ENCODE measurements around the gene ANTXR1. TPM values are rescaled to one million over a fixed set of nuclear protein-coding genes. Genes with fewer than 3 reads are reported as not detected.

Gene ANTXR1
- total RNA-seq, 1 donor from 2014 or later: not detected

DNA sequence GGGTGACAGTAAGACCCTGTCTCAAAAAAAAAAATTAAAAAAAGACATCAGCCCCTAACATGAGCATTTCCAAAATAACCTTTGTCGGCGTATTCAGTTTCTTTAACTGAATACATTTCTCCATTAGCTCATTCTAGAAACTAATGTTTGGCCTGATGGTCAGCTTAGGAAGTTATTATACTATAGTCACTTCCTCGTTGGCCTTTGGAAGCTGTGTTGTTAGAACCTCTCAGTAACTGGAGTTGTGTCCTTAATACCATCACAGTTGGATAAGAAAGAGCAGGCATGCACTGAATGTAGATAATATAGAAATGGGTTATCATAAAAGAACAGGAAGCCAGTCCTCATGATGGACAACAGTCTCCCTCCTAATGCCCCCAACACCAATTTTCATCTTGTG lies 112.8 kb downstream of the ANTXR1 start:
- Mint-ChIP-seq H3K36me3 (ENCODE audit: low read depth) (no peaks in the 10 kb centered on the region), H3K4me3 (ENCODE audit: low read depth) (no peak overlapping the region), H3K27ac (no peak overlapping the region), H3K9me3 (no peaks in the 10 kb centered on the region), H3K27me3 (ENCODE audit: low read depth) (peaks cover 19% of the 10 kb centered on the region), H3K4me1 (ENCODE audit: low read depth) (peaks cover 1% of the 10 kb centered on the region)
- no peak for DNase-seq (ENCODE audit: low spot score)
- intact Hi-C loops (cut with micrococcal nuclease): no loop called here

- no peaks in the 10 kb centered on the region for H3K36me3 Mint-ChIP-seq (ENCODE audit: low read depth)
- intact Hi-C loops (cut with micrococcal nuclease): no loop called here
- H3K27ac Mint-ChIP-seq: no peak overlapping the region
- peaks cover 1% of the 10 kb centered on the region for H3K4me1 Mint-ChIP-seq (ENCODE audit: low read depth)
- no peaks in the 10 kb centered on the region for H3K9me3 Mint-ChIP-seq
- H3K4me3 Mint-ChIP-seq (ENCODE audit: low read depth): no peak overlapping the region
- no peak for DNase-seq (ENCODE audit: low spot score)
- peaks cover 19% of the 10 kb centered on the region for H3K27me3 Mint-ChIP-seq (ENCODE audit: low read depth)
Measured at GRCh38 chr2:69126341-69126740, 113.4 kb downstream of the ANTXR1 start.

DNA sequence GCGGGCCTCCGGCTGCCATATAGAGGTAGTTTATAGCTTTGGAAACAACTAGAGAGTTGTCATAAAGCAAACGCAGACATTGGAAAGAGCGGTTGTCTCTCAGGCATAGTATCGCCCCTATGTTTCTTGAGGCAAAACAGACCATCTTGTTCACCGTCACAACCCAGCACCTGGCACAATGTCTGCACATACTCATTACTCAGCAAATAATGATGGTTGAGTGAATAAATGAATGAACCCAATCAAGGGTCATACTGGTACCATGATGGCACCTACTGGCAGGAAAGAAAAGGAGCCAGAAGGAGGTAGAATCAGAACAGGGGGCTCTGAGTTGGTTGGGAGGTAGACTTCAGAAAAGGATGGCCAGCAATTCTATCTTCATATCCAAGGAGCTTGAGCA lies 118.5 kb downstream of the ANTXR1 start:
- Mint-ChIP-seq H3K9me3 (no peaks in the 10 kb centered on the region), H3K27me3 (ENCODE audit: low read depth) (peaks cover 22% of the 10 kb centered on the region), H3K4me1 (ENCODE audit: low read depth) (no peaks in the 10 kb centered on the region), H3K4me3 (ENCODE audit: low read depth) (no peak overlapping the region), H3K27ac (no peak overlapping the region), H3K36me3 (ENCODE audit: low read depth) (no peaks in the 10 kb centered on the region)
- intact Hi-C loops (cut with micrococcal nuclease): no loop called here
- DNase-seq (ENCODE audit: low spot score): no peak

- Mint-ChIP-seq H3K27ac (no peak overlapping the region), H3K27me3 (ENCODE audit: low read depth) (peaks cover 23% of the 10 kb centered on the region), H3K4me3 (ENCODE audit: low read depth) (no peak overlapping the region), H3K36me3 (ENCODE audit: low read depth) (no peaks in the 10 kb centered on the region), H3K4me1 (ENCODE audit: low read depth) (no peaks in the 10 kb centered on the region), H3K9me3 (no peaks in the 10 kb centered on the region)
- DNase-seq (ENCODE audit: low spot score): no peak
- intact Hi-C loops (cut with micrococcal nuclease): no loop called here
Measured at GRCh38 chr2:69131983-69132675, 119.2 kb downstream of the ANTXR1 start.

GRCh38 chr2:69132960-69133590 lies 120.1 kb downstream of the ANTXR1 start:
- H3K4me1 Mint-ChIP-seq (ENCODE audit: low read depth): no peaks in the 10 kb centered on the region

DNA sequence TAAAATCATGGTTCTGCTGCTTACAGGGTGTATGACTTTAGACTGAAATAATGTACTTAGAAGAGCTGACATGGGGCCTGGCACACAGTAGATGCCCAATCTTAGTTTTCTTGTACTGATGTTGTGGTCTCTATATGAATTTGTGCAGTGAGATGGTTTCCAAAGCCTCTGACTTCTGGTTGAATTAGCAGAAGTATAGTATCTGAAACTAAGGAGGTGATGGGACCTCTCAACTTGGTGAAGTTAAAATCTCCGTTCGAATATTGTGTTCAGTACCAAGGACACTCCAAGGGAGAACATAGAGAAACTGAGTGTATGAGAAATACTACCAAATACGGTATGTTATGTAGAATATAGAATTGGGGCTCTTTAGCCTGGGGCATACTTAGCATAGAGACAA lies 120.9 kb downstream of the ANTXR1 start:
- Mint-ChIP-seq H3K4me1 (ENCODE audit: low read depth) (no peaks in the 10 kb centered on the region), H3K27ac (no peak overlapping the region), H3K36me3 (ENCODE audit: low read depth) (no peaks in the 10 kb centered on the region), H3K27me3 (ENCODE audit: low read depth) (peaks cover 21% of the 10 kb centered on the region), H3K4me3 (ENCODE audit: low read depth) (no peak overlapping the region), H3K9me3 (no peaks in the 10 kb centered on the region)
- DNase-seq (ENCODE audit: low spot score): no peak
- intact Hi-C loops (cut with micrococcal nuclease): no loop called here

More at GRCh38 chr2:69132960-69133590, 120.1 kb downstream of the ANTXR1 start:
- Mint-ChIP-seq H3K9me3 (no peaks in the 10 kb centered on the region), H3K27ac (no peak overlapping the region), H3K4me3 (ENCODE audit: low read depth) (no peak overlapping the region), H3K36me3 (ENCODE audit: low read depth) (no peaks in the 10 kb centered on the region), H3K27me3 (ENCODE audit: low read depth) (peaks cover 21% of the 10 kb centered on the region)
- intact Hi-C loops (cut with micrococcal nuclease): no loop called here
- DNase-seq (ENCODE audit: low spot score): no peak

- no peaks in the 10 kb centered on the region for H3K9me3 Mint-ChIP-seq
- H3K4me1 Mint-ChIP-seq (ENCODE audit: low read depth): no peaks in the 10 kb centered on the region
- H3K27ac Mint-ChIP-seq: no peak overlapping the region
Measured at GRCh38 chr2:69134306-69134945, 121.4 kb downstream of the ANTXR1 start.

DNA sequence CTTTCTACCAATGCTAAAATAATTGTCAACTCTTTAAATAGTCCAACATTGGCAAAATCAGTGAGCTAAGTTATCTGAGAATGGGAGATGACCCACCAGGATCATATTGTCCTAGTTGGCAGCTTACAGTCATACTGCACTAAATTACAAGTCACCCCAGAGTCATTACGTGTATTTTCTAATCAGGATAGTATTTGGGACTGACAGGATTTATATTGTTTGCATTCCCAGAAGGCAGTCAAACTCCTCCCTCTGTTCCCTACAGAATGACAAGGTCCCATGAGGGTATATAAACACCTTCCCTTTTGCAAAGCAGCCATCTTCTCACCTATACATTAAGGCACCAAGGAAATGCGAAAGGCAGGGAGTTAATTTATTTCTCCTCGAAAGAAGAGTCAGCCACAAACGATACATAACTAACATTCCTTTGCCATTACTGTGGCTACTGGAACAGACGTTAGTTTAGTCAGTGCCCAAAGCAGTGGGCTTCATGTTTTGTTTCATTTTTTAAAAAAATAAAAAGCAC lies 125.3 kb downstream of the ANTXR1 start:
- DNase-seq (ENCODE audit: low spot score): no peak
- peaks cover 23% of the 10 kb centered on the region for H3K27me3 Mint-ChIP-seq (ENCODE audit: low read depth)
- intact Hi-C loops (cut with micrococcal nuclease): no loop called here
- no peaks in the 10 kb centered on the region for H3K4me1 Mint-ChIP-seq (ENCODE audit: low read depth)
- no peak overlapping the region for H3K4me3 Mint-ChIP-seq (ENCODE audit: low read depth)
- H3K27ac Mint-ChIP-seq: no peak overlapping the region
- no peaks in the 10 kb centered on the region for H3K9me3 Mint-ChIP-seq
- no peaks in the 10 kb centered on the region for H3K36me3 Mint-ChIP-seq (ENCODE audit: low read depth)

More at GRCh38 chr2:69134306-69134945, 121.4 kb downstream of the ANTXR1 start:
- DNase-seq (ENCODE audit: low spot score): no peak
- Mint-ChIP-seq H3K27me3 (ENCODE audit: low read depth) (peaks cover 21% of the 10 kb centered on the region), H3K36me3 (ENCODE audit: low read depth) (no peaks in the 10 kb centered on the region), H3K4me3 (ENCODE audit: low read depth) (no peak overlapping the region)
- intact Hi-C loops (cut with micrococcal nuclease): no loop called here

DNA sequence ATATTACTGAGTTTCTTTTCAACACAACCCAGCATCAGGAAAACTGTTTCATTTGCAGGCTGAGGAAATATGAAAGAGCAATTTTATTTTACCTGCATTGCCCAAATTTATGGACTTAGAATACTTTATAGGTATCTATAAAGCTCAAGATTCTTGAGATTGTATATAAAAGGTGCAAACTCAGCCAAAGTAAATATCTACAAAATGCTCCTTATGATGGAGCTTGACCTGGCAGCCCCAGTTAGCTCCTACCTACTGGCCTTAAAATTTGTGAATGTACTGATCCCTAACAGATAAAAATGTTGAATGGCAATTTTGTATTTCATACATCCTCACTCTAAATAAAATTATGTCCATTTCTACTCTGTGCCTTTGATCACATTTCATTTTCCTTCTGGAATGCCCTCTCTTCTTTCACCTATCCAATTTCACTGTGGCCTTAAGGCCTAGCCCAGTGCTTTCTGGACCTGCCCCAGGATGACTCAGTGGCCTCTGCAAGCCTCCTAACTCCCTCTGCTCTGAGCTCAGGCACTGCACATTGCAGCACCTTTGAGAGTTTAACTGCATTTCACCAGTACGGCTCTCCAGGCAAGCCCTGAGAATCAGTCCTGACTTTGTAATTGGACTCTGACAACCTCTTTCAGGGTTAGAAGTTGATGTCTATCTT lies 125.9 kb downstream of the ANTXR1 start:
- Mint-ChIP-seq H3K4me1 (ENCODE audit: low read depth) (no peaks in the 10 kb centered on the region), H3K9me3 (no peaks in the 10 kb centered on the region), H3K27ac (no peak overlapping the region), H3K27me3 (ENCODE audit: low read depth) (peaks cover 21% of the 10 kb centered on the region), H3K4me3 (ENCODE audit: low read depth) (no peak overlapping the region), H3K36me3 (ENCODE audit: low read depth) (no peaks in the 10 kb centered on the region)
- no peak for DNase-seq (ENCODE audit: low spot score)
- intact Hi-C loops (cut with micrococcal nuclease): no loop called here

DNA sequence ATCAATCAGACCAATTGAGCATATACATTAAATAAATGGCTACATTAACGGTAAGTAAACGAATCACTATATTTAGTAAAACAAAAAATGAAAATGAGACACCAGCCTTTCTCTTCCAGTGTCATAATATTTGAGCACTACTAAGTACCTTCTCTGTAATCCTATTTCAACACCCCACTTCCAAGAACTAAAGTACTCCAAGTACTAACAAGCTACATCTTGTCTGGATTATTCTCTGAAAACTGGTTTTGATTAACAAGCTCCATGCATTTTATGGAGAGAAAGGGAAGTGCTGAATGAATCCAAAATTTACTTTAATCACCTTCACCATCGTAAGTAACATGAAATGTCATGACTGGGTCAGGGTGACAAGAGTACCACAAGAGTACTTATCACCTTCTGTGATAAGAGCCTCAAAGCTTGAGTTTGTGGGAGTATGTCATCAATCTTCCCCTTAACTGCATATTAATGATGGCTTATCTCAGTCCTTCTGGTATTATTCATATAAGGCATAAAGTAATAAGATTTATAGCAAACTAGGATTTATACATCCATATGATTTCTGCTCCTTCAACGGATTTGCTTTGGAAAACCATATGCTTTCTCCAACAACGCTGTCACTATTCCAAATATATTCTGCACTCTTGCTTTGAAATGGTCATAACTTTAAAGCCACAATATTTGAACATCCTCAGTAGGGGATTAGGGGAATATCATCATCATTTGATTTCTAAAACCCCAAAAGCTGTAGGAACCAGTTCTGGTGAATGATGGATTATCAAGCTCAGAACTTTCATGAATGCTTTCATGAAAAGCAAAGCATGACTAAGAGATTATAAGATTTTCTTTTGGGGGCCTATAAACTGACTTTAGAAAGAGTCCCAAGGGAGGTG lies 127.0 kb downstream of the ANTXR1 start:
- no peak overlapping the region for H3K27ac Mint-ChIP-seq
- H3K36me3 Mint-ChIP-seq (ENCODE audit: low read depth): no peaks in the 10 kb centered on the region
- intact Hi-C loops (cut with micrococcal nuclease): no loop called here
- no peaks in the 10 kb centered on the region for H3K4me1 Mint-ChIP-seq (ENCODE audit: low read depth)
- DNase-seq (ENCODE audit: low spot score): no peak
- H3K9me3 Mint-ChIP-seq: no peaks in the 10 kb centered on the region
- peaks cover 14% of the 10 kb centered on the region for H3K27me3 Mint-ChIP-seq (ENCODE audit: low read depth)
- no peak overlapping the region for H3K4me3 Mint-ChIP-seq (ENCODE audit: low read depth)

GRCh38 chr2:69141061-69141460 lies 128.1 kb downstream of the ANTXR1 start:
- Mint-ChIP-seq H3K4me3 (ENCODE audit: low read depth) (no peak overlapping the region), H3K36me3 (ENCODE audit: low read depth) (no peaks in the 10 kb centered on the region), H3K27me3 (ENCODE audit: low read depth) (peaks cover 12% of the 10 kb centered on the region), H3K27ac (no peak overlapping the region), H3K4me1 (ENCODE audit: low read depth) (no peaks in the 10 kb centered on the region), H3K9me3 (no peaks in the 10 kb centered on the region)
- DNase-seq (ENCODE audit: low spot score): no peak
- intact Hi-C loops (cut with micrococcal nuclease): no loop called here

DNA sequence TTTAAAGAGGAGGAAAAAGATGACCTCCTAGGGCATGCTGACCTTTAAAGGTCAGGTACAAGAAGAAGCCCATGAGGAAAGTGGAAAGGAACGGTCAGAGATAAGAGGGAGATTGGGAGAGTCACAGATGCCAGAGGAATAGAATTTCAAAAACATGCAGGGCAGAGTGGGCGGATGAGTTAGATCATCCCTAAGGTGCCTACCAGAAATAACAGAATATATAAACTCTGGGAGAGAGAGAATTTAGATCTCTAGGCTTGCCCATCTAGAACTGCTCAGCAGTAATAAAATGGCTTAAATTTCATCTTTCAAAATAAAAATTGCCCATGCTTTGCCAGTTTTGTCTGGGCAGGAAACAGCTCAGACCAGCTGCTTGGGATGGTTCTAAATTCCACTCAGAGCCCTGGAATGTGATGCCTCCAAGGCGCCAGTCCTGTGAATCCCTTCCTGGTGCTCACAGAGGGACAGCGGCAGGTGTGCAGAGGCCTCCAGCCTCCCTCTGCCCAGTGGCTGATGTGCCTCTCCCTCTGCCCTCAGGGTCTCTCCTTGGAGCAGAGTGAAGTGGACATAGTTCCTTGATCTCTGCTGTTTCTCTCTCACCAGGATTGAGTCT lies 130.9 kb downstream of the ANTXR1 start:
- intact Hi-C loops (cut with micrococcal nuclease): no loop called here
- Mint-ChIP-seq H3K27me3 (ENCODE audit: low read depth) (peaks cover 3% of the 10 kb centered on the region), H3K4me1 (ENCODE audit: low read depth) (no peaks in the 10 kb centered on the region), H3K27ac (no peak overlapping the region), H3K4me3 (ENCODE audit: low read depth) (no peak overlapping the region), H3K36me3 (ENCODE audit: low read depth) (no peaks in the 10 kb centered on the region), H3K9me3 (no peaks in the 10 kb centered on the region)
- DNase-seq (ENCODE audit: low spot score): no peak
